HG02678 (cell line): Measurements from ENCODE around the gene GRAMD2A.

ENCODE experiments used
- ATAC-seq: cut with Tn5 transposase; IDR thresholded peaks from one replicate; pipeline ENCODE4 v1.9.1; 2021; ENCODE audit warnings: mild to moderate bottlenecking, moderate library complexity; ENCODE audit not compliant: unreplicated experiment

The GRAMD2A gene

GRCh38 chr15:72169236-72169920, 28.2 kb downstream of the GRAMD2A start:
- no peak for ATAC-seq

GRCh38 chr15:72168808-72169190, 28.8 kb downstream of the GRAMD2A start:
- ATAC-seq: no peak

- no peak for ATAC-seq
Observed at GRCh38 chr15:72168131-72168807, 29.3 kb downstream of the GRAMD2A start.

GRCh38 chr15:72167445-72167844, 30.1 kb downstream of the GRAMD2A start:
- ATAC-seq: no peak

GRCh38 chr15:72166716-72167417, 30.7 kb downstream of the GRAMD2A start:
- no peak for ATAC-seq

- no peak for ATAC-seq
Observed at GRCh38 chr15:72163719-72164118, 33.9 kb downstream of the GRAMD2A start.

- no peak for ATAC-seq
Observed at GRCh38 chr15:72162569-72162968, 35.0 kb downstream of the GRAMD2A start.

GRCh38 chr15:72161361-72162132, 36.0 kb downstream of the GRAMD2A start:
- ATAC-seq: no peak

- no peak for ATAC-seq
Observed at GRCh38 chr15:72160696-72161245, 36.8 kb downstream of the GRAMD2A start.

- ATAC-seq: no peak
Observed at GRCh38 chr15:72156928-72157327, 40.7 kb downstream of the GRAMD2A start.

- peak; percentile 81 for ATAC-seq
Observed at GRCh38 chr15:72155635-72156616, 41.7 kb downstream of the GRAMD2A start.

- no peak for ATAC-seq
Observed at GRCh38 chr15:72155003-72155621, 42.5 kb downstream of the GRAMD2A start.

- ATAC-seq: no peak
Observed at GRCh38 chr15:72154316-72154715, 43.3 kb downstream of the GRAMD2A start.

GRCh38 chr15:72153269-72154000, 44.2 kb downstream of the GRAMD2A start:
- no peak for ATAC-seq

GRCh38 chr15:72147418-72147817, 50.2 kb downstream of the GRAMD2A start:
- ATAC-seq: no peak

GRCh38 chr15:72146934-72147333, 50.7 kb downstream of the GRAMD2A start:
- no peak for ATAC-seq

GRCh38 chr15:72146221-72146620, 51.4 kb downstream of the GRAMD2A start:
- no peak for ATAC-seq
